DND-41 (cell line): ENCODE data around the gene PSTPIP1.

ENCODE experiments used
- CTCF ChIP-seq: IDR thresholded peaks from 2 replicates; pipeline ENCODE4 v1.5.1; 2012; ENCODE audit warnings: borderline replicate concordance, low read length, moderate library complexity, mild to moderate bottlenecking; ENCODE audit not compliant: poor library complexity, severe bottlenecking; ENCODE audit errors: extremely low read depth
- EZH2 ChIP-seq: IDR thresholded peaks from 3 replicates; pipeline ENCODE4 v1.6.1; 2012; ENCODE audit warnings: borderline replicate concordance, low read depth, mild to moderate bottlenecking, moderate library complexity, low read length, inconsistent platforms; ENCODE audit not compliant: severe bottlenecking

- no peak for TF ChIP-seq CTCF
- no peak for TF ChIP-seq EZH2
Measured at GRCh38 chr15:76973906-76974305, 21.0 kb upstream of the PSTPIP1 start.
